PC-9 (cell line): ENCODE measurements around the gene CHN1. TPM values are rescaled to one million over a fixed set of nuclear protein-coding genes. Genes with fewer than 3 reads are reported as not detected.

ENCODE experiments used
- BruUV-seq: library from RNA; stranded (reverse); fragments of 400-500 nt; replicated peaks from 2 replicates; lab custom pipeline; 2021; lab: Mats Ljungman, UMichigan
- CTCF ChIA-PET: fragments of 300-600 bp; sonication (Branson Sonifier 250); formaldehyde crosslinking; loops from one replicate; lab custom pipeline; 2022; ENCODE audit warnings: antibody characterized with exemption; lab: Charles Lee
- POLR2A ChIA-PET: fragments of 300-600 bp; sonication (Branson Sonifier 250); formaldehyde crosslinking; loops from one replicate; lab custom pipeline; 2022; ENCODE audit warnings: antibody characterized with exemption; ENCODE audit not compliant: unreplicated experiment; lab: Charles Lee
- DNase-seq, 2 experiments: peaks; one replicate each; pipeline versions ENCODE4 v3.0.0 to v3.0.0-alpha.2; 2015 to 2022; ENCODE audit warnings: mixed read lengths in 1 of 2
- H2AFZ ChIP-seq: fragments of 200-600 bp; sonication (generic); 2 replicates; pipeline ENCODE4 v1.8.1; 2017; ENCODE audit warnings: antibody characterized with exemption
- H3F3A ChIP-seq: fragments of 200-600 bp; sonication (generic); 2 replicates; pipeline ENCODE4 v1.8.1; 2017; ENCODE audit warnings: antibody characterized with exemption, mild to moderate bottlenecking, low read depth; ENCODE audit not compliant: insufficient read depth
- H3K27ac ChIP-seq: fragments of 200-600 bp; sonication (generic); 2 replicates; pipeline ENCODE4 v1.6.1; 2016; ENCODE audit warnings: mixed run types
- H3K27me3 ChIP-seq: fragments of 200-600 bp; sonication (generic); 2 replicates; pipeline ENCODE4 v1.6.1; 2016; ENCODE audit warnings: low read depth, mixed run types; ENCODE audit not compliant: insufficient read depth
- H3K36me3 ChIP-seq: fragments of 200-600 bp; sonication (generic); 2 replicates; pipeline ENCODE4 v1.6.1; 2016; ENCODE audit warnings: low read depth, mixed run types
- H3K4me1 ChIP-seq: fragments of 200-600 bp; sonication (generic); replicated peaks from 2 replicates; pipeline ENCODE4 v1.6.1; 2016; ENCODE audit warnings: mixed run types; ENCODE audit not compliant: insufficient read depth
- H3K4me2 ChIP-seq: fragments of 200-600 bp; sonication (generic); 2 replicates; pipeline ENCODE4 v1.6.1; 2017; ENCODE audit warnings: mixed run types
- H3K4me3 ChIP-seq: fragments of 200-600 bp; sonication (generic); 2 replicates; pipeline ENCODE4 v1.6.1; 2016; ENCODE audit warnings: mixed run types
- H3K79me2 ChIP-seq: fragments of 200-600 bp; sonication (generic); 2 replicates; pipeline ENCODE4 v1.6.1; 2017; ENCODE audit warnings: low read depth, mixed run types
- H3K9me2 ChIP-seq: fragments of 200-600 bp; sonication (generic); 2 replicates; pipeline ENCODE4 v1.8.1; 2017; ENCODE audit warnings: mild to moderate bottlenecking; ENCODE audit not compliant: insufficient read depth
- H3K9me3 ChIP-seq: fragments of 200-600 bp; sonication (generic); 2 replicates; pipeline ENCODE4 v1.8.1; 2016; ENCODE audit warnings: low read depth; ENCODE audit not compliant: insufficient read depth
- H4K20me1 ChIP-seq: fragments of 200-600 bp; sonication (generic); 2 replicates; pipeline ENCODE4 v1.8.1; 2017; ENCODE audit not compliant: insufficient read depth
- CTCF ChIP-seq: fragments of 200-600 bp; sonication (generic); conservative IDR thresholded peaks from 2 replicates; pipeline ENCODE4 v1.6.1; 2017; ENCODE audit warnings: mixed run types, antibody characterized with exemption, mild to moderate bottlenecking, moderate library complexity
- EZH2 ChIP-seq: fragments of 200-600 bp; sonication (generic); IDR thresholded peaks from 2 replicates; pipeline ENCODE4 v1.8.0; 2017; ENCODE audit warnings: antibody characterized with exemption, low read depth
- intact Hi-C: fragments of 100-400 bp; cut with micrococcal nuclease; formaldehyde crosslinking; loops from one replicate; pipeline ENCODE4 v1.10.0; 2022; ENCODE audit not compliant: unreplicated experiment
- total RNA-seq: library from RNA; stranded (reverse); gene quantifications from 2 replicates; pipeline ENCODE4 v1.2.3, GENCODE V29; 2021

Gene CHN1
- total RNA-seq, 1 experiment from 2014 or later: 14.0 TPM

- ChIA-PET POLR2A (no interaction called here), CTCF (no interaction called here)
- H4K20me1 ChIP-seq: no peaks in the 10 kb centered on the region
- intact Hi-C loops: no loop called here
- H3K4me3 ChIP-seq: no peak overlapping the region
- H3K27ac ChIP-seq: no peak overlapping the region
- no peaks in the 10 kb centered on the region for H3K9me3 ChIP-seq
- H3K27me3 ChIP-seq: no peaks in the 10 kb centered on the region
- no peak overlapping the region for H2AFZ ChIP-seq
- TF ChIP-seq EZH2 (no peak), CTCF (no peak)
- no TSS peak for BruUV-seq
- no peak for DNase-seq
- H3K36me3 ChIP-seq: no peaks in the 10 kb centered on the region
- H3F3A ChIP-seq: no peaks in the 10 kb centered on the region
- no peaks in the 10 kb centered on the region for H3K79me2 ChIP-seq
- H3K4me2 ChIP-seq: no peak overlapping the region
- no peaks in the 10 kb centered on the region for H3K9me2 ChIP-seq
- no peaks in the 10 kb centered on the region; the same call in 1 of the 2 replicates for H3K4me1 ChIP-seq
These were observed 184.8 kb downstream of the CHN1 start for GRCh38 chr2:174820361-174820760.

GRCh38 chr2:174815526-174815925 lies 189.7 kb downstream of the CHN1 start:
- no peaks in the 10 kb centered on the region for H4K20me1 ChIP-seq
- no peak overlapping the region for H3K27ac ChIP-seq
- H3K9me2 ChIP-seq: no peaks in the 10 kb centered on the region
- ChIA-PET CTCF (no interaction called here), POLR2A (interaction anchor here (0.7 kb wide), 1 partner anchor 1138 kb away, joined by 3 read pairs; no protein-coding TSS in a partner anchor)
- H3K9me3 ChIP-seq: no peaks in the 10 kb centered on the region
- no TSS peak for BruUV-seq
- no peaks in the 10 kb centered on the region for H3K79me2 ChIP-seq
- DNase-seq: no peak
- TF ChIP-seq EZH2 (no peak), CTCF (no peak)
- no peak overlapping the region for H3K4me2 ChIP-seq
- H3K27me3 ChIP-seq: no peaks in the 10 kb centered on the region
- no peak overlapping the region for H3K4me3 ChIP-seq
- H2AFZ ChIP-seq: no peak overlapping the region
- no peaks in the 10 kb centered on the region for H3K4me1 ChIP-seq
- H3K36me3 ChIP-seq: no peaks in the 10 kb centered on the region
- intact Hi-C loops: no loop called here
- no peaks in the 10 kb centered on the region for H3F3A ChIP-seq

GRCh38 chr2:174812037-174812436 lies 193.1 kb downstream of the CHN1 start:
- TF ChIP-seq CTCF: no peak
- no peak for TF ChIP-seq EZH2
- no peak overlapping the region for H3K4me2 ChIP-seq
- no peaks in the 10 kb centered on the region for H3K79me2 ChIP-seq
- H4K20me1 ChIP-seq: no peaks in the 10 kb centered on the region
- H3K9me3 ChIP-seq: no peaks in the 10 kb centered on the region
- POLR2A ChIA-PET: no interaction called here
- no peak overlapping the region for H3K4me3 ChIP-seq
- no peaks in the 10 kb centered on the region for H3K4me1 ChIP-seq
- CTCF ChIA-PET: no interaction called here
- no TSS peak for BruUV-seq
- no peak overlapping the region for H3K27ac ChIP-seq
- no peak for DNase-seq
- intact Hi-C loops: no loop called here
- H3K36me3 ChIP-seq: no peaks in the 10 kb centered on the region
- H3K9me2 ChIP-seq: no peaks in the 10 kb centered on the region
- no peak overlapping the region for H2AFZ ChIP-seq
- H3K27me3 ChIP-seq: no peaks in the 10 kb centered on the region
- H3F3A ChIP-seq: no peaks in the 10 kb centered on the region
